Neural cell (in vitro differentiated cells): ENCODE results near the gene LPAR6. TPM values are rescaled to one million over a fixed set of nuclear protein-coding genes. Genes with fewer than 3 reads are reported as not detected.

Experiments used
- H2AFZ ChIP-seq: fragments of 200-600, 300-800 bp; sonication (generic), shearing (Covaris generic); 2 replicates; pipeline ENCODE4 v1.6.0; 2014; ENCODE audit warnings: low read depth, mild to moderate bottlenecking, antibody characterized with exemption, low read length, moderate library complexity
- H3F3A ChIP-seq: fragments of 200-600 bp; shearing (Covaris generic); 2 replicates; pipeline ENCODE4 v1.6.1; 2016; ENCODE audit warnings: mild to moderate bottlenecking, moderate library complexity, mixed read lengths, antibody characterized with exemption, low read length; ENCODE audit not compliant: insufficient read depth, poor library complexity, severe bottlenecking
- H3K27ac ChIP-seq: fragments of 200-600, 300-800 bp; sonication (generic), shearing (Covaris generic); 2 replicates; pipeline ENCODE4 v1.5.1; 2014; ENCODE audit warnings: mild to moderate bottlenecking, low read length, moderate library complexity
- H3K27me3 ChIP-seq: fragments of 300-800, 200-600 bp; sonication (generic), shearing (Covaris generic); 2 replicates; pipeline ENCODE4 v1.6.0; 2014; ENCODE audit warnings: mild to moderate bottlenecking, low read depth, low read length, moderate library complexity; ENCODE audit not compliant: insufficient read depth
- H3K36me3 ChIP-seq: fragments of 300-800, 200-600 bp; sonication (generic), shearing (Covaris generic); 2 replicates; pipeline ENCODE4 v1.5.1; 2014; ENCODE audit warnings: mild to moderate bottlenecking, antibody characterized with exemption, low read length, moderate library complexity; ENCODE audit not compliant: insufficient read depth
- H3K4me2 ChIP-seq: fragments of 300-800, 200-600 bp; sonication (generic), shearing (Covaris generic); 2 replicates; pipeline ENCODE4 v1.6.0; 2014; ENCODE audit warnings: mild to moderate bottlenecking, low read length
- H3K4me3 ChIP-seq: fragments of 300-800, 200-600 bp; sonication (generic), shearing (Covaris generic); 2 replicates; pipeline ENCODE4 v1.5.1; 2014; ENCODE audit warnings: mild to moderate bottlenecking, low read length, moderate library complexity
- H3K79me2 ChIP-seq: fragments of 200-600 bp; shearing (Covaris generic); replicated peaks from 2 replicates; pipeline ENCODE4 v1.6.0; 2014; ENCODE audit warnings: mild to moderate bottlenecking, low read length, moderate library complexity; ENCODE audit not compliant: insufficient read depth
- H3K9ac ChIP-seq: fragments of 300-800, 200-600 bp; sonication (generic), shearing (Covaris generic); 2 replicates; pipeline ENCODE4 v1.6.1; 2016; ENCODE audit warnings: mild to moderate bottlenecking, low read length, mixed read lengths
- H3K9me2 ChIP-seq: fragments of 200-600 bp; shearing (Covaris generic); 2 replicates; pipeline ENCODE4 v1.6.1; 2016; ENCODE audit warnings: mild to moderate bottlenecking, low read length, mixed read lengths; ENCODE audit not compliant: insufficient read depth
- H3K9me3 ChIP-seq: fragments of 200-600, 300-800 bp; sonication (generic), shearing (Covaris generic); 2 replicates; pipeline ENCODE4 v1.6.1; 2016; ENCODE audit warnings: mild to moderate bottlenecking, mixed run types, low read length, moderate library complexity, mixed read lengths
- H4K20me1 ChIP-seq: fragments of 200-600 bp; shearing (Covaris generic); 2 replicates; pipeline ENCODE4 v1.6.1; 2016; ENCODE audit warnings: mild to moderate bottlenecking, mixed run types; ENCODE audit not compliant: insufficient read depth
- CTCF ChIP-seq: fragments of 450-650 bp; IDR thresholded peaks from 2 replicates; pipeline ENCODE4 v1.5.1; 2014; ENCODE audit warnings: antibody characterized with exemption, mild to moderate bottlenecking, moderate library complexity; ENCODE audit not compliant: poor library complexity, severe bottlenecking
- EP300 ChIP-seq: fragments of 450-650 bp; conservative IDR thresholded peaks from 2 replicates; pipeline ENCODE4 v1.6.1; 2014; ENCODE audit warnings: antibody characterized with exemption, mild to moderate bottlenecking, moderate library complexity; ENCODE audit not compliant: poor library complexity, severe bottlenecking
- EZH2 ChIP-seq: fragments of 200-600, 300-800 bp; shearing (Covaris generic), sonication (generic); IDR thresholded peaks from 2 replicates; pipeline ENCODE4 v1.6.1; 2014; ENCODE audit warnings: antibody characterized with exemption, low read length, borderline replicate concordance, mild to moderate bottlenecking; ENCODE audit not compliant: insufficient read depth, poor library complexity, severe bottlenecking
- MXI1 ChIP-seq: fragments of 450-650 bp; conservative IDR thresholded peaks from 2 replicates; pipeline ENCODE4 v1.6.1; 2014; ENCODE audit warnings: antibody characterized with exemption, mild to moderate bottlenecking; ENCODE audit not compliant: poor library complexity, severe bottlenecking
- POLR2AphosphoS5 ChIP-seq: IDR thresholded peaks from 2 replicates; pipeline ENCODE4 v1.6.1; 2012
- RAD21 ChIP-seq: fragments of 450-650 bp; conservative IDR thresholded peaks from 2 replicates; pipeline ENCODE4 v1.6.1; 2014; ENCODE audit warnings: antibody characterized with exemption, mild to moderate bottlenecking, moderate library complexity
- REST ChIP-seq: IDR thresholded peaks from 2 replicates; pipeline ENCODE4 v1.6.1; 2012; ENCODE audit warnings: borderline replicate concordance
- SMC3 ChIP-seq: fragments of 450-650 bp; conservative IDR thresholded peaks from 2 replicates; pipeline ENCODE4 v1.6.1; 2014; ENCODE audit warnings: antibody characterized with exemption, mild to moderate bottlenecking, moderate library complexity; ENCODE audit not compliant: poor library complexity
- TAF1 ChIP-seq: IDR thresholded peaks from 2 replicates; pipeline ENCODE4 v1.6.1; 2012; ENCODE audit warnings: low read depth
- polyA plus RNA-seq: library from polyadenylated mRNA; depleted of rRNA; stranded (reverse); fragments of >200 nt; gene quantifications from 2 replicates; pipeline ENCODE4 v1.2.3, GENCODE V29; 2014

Gene LPAR6
- polyA plus RNA-seq, 1 donor from 2014 or later: not detected

GRCh38 chr13:48437371-48437770 is 24.5 kb upstream of the LPAR6 start:
- TF ChIP-seq POLR2AphosphoS5 (no peak), EP300 (no peak), EZH2 (no peak), REST (no peak)

GRCh38 chr13:48436661-48437288 is 23.9 kb upstream of the LPAR6 start:
- H3K9ac ChIP-seq: no peak overlapping the region
- TF ChIP-seq REST (no peak), RAD21 (no peak), MXI1 (no peak), TAF1 (no peak), POLR2AphosphoS5 (no peak), EP300 (no peak), SMC3 (no peak), CTCF (no peak), EZH2 (no peak)
- H3K27ac ChIP-seq: no peak overlapping the region
- H3K27me3 ChIP-seq: no peaks in the 10 kb centered on the region
- no peaks in the 10 kb centered on the region for H4K20me1 ChIP-seq
- no peaks in the 10 kb centered on the region for H3F3A ChIP-seq
- no peak overlapping the region for H3K4me3 ChIP-seq
- H3K9me3 ChIP-seq: no peaks in the 10 kb centered on the region
- H3K9me2 ChIP-seq: no peaks in the 10 kb centered on the region
- H3K79me2 ChIP-seq: no peaks in the 10 kb centered on the region
- H3K36me3 ChIP-seq: no peaks in the 10 kb centered on the region
- H2AFZ ChIP-seq: no peak overlapping the region
- H3K4me2 ChIP-seq: no peak overlapping the region

More at GRCh38 chr13:48437371-48437770, 24.5 kb upstream of the LPAR6 start:
- no peaks in the 10 kb centered on the region for H3K27me3 ChIP-seq
- no peak overlapping the region for H3K9ac ChIP-seq
- H3K9me3 ChIP-seq: no peaks in the 10 kb centered on the region
- H3F3A ChIP-seq: no peaks in the 10 kb centered on the region
- H2AFZ ChIP-seq: no peak overlapping the region
- no peak overlapping the region for H3K4me2 ChIP-seq
- H3K9me2 ChIP-seq: no peaks in the 10 kb centered on the region
- no peaks in the 10 kb centered on the region for H4K20me1 ChIP-seq
- no peak overlapping the region for H3K27ac ChIP-seq
- no peaks in the 10 kb centered on the region for H3K79me2 ChIP-seq
- no peaks in the 10 kb centered on the region for H3K36me3 ChIP-seq
- H3K4me3 ChIP-seq: no peak overlapping the region
